HG02642 (cell line): ENCODE results near the gene GRM8.

ENCODE experiments used
- ATAC-seq: cut with Tn5 transposase; IDR thresholded peaks from one replicate; pipeline ENCODE4 v1.9.1; 2021; ENCODE audit warnings: mild to moderate bottlenecking; ENCODE audit not compliant: unreplicated experiment, poor library complexity

The GRM8 gene

DNA sequence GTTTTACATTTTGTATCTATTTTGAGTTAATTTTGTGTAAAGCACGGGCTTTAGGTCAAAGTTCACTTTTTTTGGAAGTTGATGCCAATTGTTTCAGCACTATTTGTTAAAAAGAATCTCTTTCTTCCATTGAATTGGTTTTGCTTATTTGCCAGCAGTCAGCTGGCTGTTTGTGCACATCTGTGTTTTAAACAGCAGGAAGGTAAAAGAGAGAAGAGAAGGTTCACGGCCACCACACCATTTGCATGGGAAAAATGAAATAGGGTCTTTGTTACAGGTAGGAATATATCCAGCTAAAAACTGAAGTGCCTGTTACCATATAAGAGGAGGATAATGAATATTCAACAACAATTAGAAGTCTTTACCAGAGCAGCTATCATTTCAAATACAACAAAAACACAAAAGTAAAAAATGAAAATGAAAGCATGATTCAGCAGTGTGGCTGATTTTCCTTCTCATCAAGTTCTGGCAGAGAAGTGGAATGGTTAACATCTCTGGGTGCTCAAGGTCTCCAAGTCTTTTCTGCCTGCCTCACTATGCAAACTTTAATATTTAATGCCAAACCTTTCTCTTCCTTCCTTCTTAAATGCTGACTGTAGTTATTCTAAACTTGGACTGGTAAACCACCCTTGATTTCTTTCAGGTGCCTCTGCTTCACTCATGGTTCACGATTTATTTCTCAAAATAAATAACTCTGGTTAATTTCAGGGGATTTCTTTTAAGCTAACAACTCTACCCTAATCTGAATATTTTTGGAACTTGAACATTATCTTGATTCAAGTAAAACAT, 841.5 kb downstream of the GRM8 start:
- ATAC-seq, result no peak

DNA sequence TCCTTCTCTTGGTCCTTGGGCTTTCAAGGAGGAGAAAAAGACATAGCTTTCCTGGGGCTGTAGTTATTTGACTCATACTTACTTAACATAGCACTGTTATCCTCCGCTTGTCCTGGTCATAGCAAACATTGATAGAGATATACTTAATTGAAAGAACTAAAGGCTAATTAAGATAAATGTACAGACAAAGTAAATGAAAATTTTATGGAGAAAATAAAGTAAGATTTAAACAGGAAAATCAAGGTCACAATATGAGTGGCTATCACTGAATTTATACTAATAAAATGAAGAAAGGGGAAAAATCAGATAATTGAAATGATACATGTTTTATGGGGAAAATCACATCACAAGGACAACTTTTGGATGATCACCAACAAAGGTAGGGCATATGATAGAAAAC, 849.7 kb downstream of the GRM8 start:
- no peak for ATAC-seq

DNA sequence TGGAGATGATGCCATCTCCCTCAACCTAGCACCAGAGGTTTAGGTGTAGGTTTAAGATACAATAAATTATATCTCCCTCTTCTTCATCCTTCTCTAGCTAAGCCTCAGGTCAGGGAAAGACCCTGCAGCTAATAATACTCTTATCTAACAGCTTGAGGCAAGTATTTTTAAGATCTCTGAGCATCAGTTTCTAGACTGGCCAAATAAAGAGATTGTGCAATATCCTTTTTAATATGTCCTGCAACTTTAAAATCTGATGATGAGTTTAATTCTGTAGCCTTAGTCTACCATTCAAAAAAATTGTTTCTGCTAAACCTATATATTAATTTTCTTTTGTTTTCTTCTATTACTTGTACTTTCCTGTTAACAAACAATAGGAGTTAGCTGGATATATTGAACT, 850.8 kb downstream of the GRM8 start:
- ATAC-seq, result no peak

DNA sequence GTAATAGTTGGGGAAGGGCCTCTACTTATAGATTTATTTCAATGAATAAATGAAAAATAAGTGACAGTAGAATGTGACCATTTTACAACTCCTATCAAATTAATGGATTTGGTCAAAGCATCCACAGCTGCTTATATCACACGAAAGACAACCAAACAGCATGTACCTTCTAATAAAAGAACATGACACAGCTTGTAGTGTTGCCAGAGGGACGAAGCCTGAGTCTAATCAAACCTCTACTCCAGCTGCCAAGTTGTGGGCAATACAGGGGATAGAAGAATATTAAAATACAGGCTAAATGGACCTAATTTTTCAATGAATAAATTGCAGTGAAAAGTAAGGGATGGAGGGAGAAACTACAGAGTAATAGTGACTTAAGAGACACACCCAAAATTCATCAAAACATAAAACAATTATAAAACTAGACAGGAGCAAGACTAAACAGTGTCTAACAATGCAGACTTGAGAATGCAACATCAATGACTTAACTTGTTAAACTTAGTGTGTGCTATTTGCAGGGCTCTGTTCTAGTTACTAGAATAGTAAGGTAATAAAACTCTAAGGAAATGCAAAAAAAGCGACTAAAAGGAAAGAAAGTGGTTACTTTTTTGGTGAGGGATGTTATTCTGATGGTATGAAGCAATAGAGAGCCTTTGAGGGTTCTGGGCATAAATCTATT, 853.8 kb downstream of the GRM8 start:
- ATAC-seq, result no peak

DNA sequence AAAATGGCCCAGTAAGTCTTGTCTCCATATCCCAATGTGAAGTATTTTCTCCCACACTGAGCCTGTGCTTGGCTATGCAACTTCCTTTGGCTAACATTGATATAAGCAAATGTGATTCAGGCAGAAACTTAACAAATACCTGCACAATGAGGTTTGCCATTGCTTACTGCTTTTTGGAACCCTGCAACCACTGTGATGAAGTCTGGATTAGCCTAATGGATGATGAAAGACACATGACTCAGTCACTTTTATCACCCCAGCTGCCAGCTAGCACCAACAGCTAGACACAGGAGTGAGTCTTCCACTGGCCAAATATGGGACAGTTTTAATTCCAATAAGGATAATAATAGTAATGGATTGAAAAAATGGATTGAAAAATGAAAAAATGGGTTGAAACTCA, 854.5 kb downstream of the GRM8 start:
- ATAC-seq, result no peak

DNA sequence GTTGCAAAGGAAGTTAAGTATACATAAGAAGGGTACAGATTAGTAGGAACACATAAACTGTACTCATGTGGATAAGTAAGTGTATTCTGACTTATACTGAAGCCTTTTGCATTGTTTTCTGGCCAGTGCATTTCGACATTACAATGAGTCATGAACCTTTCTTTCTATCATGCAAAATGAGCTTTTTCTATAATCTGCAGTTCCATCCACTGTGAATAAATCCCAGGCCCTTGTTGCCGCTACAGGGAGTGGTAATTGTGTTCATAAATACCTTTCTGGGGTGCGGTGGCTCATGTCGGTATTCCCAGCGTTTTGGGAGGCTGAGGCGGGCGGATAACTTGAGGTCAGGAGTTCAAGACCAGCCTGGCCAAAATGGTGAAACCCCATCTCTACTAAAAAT, 858.3 kb downstream of the GRM8 start:
- no peak for ATAC-seq
